ENCODE measurements around the gene VTI1A. TPM values are rescaled to one million over a fixed set of nuclear protein-coding genes. Genes with fewer than 3 reads are reported as not detected.
"Not testable (repeated sequence)": the region's sequence is repeated elsewhere in the genome, so short reads cannot be mapped to it uniquely, and the experiment has no call there.

Gene VTI1A
- total RNA-seq, 1 experiment from 2014 or later = 39.0 TPM

DNA sequence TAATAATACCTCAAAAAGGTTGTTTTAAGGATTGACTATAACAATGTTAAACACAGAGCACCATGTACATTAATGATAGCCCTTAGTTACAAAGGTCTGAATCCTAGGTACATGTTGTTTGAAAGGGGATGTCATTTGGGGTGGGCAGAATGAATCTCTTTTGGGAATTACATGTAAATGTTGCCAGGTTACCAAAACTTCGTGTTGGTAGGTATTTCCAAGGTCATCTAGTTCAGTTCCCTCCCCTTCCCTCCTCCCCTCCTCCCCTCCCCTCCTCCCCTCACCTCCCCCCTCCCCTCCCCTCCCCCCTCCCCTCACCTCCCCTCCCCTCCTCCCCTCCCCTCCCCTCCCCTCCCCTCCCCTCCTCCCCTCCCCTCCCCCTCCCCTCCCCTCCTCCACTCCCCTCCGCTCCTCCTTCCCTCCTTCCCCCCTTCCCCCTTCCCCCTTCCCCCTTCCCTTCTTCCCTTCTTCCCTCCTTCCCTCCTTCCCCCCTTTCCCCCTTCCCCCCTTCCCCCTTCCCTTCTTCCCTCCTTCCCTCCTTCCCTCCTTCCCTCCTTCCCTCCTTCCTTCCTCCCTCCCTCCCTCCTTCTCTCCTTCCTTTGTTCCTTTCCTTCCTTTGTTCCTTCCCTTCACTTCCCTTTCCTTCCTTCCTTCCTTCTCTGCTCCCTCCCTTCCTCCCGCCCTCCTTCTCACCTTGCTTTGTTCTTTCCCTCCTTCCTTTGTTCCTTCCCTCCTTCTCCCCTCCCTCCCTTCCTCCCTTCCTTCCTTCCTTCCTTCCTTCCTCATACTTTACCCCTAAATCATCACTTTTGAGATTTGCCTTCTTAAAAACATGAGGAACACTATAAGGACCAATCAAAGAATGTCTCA, 8.1 kb downstream of the VTI1A start:
- DNase-seq (ENCODE audit: low read depth) = no peak

DNA sequence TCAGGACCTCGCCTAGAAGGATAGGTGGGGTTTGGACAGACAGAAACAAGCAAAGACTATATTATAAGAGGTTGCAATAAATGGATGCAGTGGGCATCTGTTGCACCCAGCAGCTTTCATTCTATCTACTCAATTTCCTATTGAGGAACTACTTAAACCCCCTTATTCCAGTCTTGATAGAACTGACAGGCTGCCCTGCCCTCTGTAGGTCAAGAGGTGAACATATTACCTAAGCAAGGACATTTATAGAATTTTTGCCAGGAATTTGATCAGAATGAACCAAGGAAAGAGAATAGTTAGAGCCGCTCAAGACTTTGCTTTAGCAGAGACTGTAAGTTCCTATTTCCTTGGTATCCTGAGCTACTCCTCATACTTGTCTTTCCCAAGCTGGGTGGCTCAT, 9.5 kb downstream of the VTI1A start:
- no peak for DNase-seq (ENCODE audit: low read depth)

- no peak for DNase-seq (ENCODE audit: low read depth)
Measured at GRCh38 chr10:112460366-112460765, 13.4 kb downstream of the VTI1A start.

DNA sequence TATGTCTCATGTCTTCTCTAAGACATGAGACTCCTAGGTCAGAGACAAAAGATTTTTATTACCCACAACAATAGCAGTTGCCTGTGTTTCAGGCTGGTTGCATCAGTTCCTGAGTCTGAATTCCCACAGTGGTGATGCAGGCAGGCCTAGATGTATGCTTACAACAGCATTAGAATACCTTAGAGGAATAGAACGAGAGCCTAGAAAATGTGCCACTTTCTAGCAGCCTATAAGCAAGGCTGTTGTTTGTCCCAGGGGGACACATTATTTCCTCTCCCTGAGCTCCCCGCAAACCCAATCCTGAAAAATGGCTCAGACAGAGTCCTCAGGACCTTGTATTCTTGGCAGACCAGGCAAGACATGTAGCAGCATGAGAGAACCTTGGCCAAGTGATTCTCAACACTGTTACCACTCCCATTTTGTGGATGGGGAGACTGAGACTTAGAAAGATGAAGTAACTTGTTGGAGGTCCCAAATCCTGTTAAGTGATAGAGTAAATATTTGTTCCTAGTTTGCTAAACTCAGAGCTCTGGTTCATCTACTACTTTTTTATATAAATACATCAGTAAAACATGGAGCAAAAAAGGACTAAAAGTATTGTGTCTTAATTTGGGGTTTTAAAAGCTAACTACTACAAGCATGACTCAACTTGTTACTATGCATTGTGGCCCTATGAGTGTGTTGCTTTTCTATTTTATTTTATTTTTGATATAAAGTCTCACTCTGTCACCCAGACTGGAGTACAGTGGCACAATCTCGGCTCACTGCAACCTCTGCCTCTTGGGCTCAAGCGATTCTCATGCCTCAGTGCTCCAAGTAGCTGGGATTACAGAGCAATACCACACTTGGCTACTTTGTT, 14.2 kb downstream of the VTI1A start:
- DNase-seq (ENCODE audit: low read depth) = peak; percentile 56

GRCh38 chr10:112464074-112464473, 17.1 kb downstream of the VTI1A start:
- not testable (repeated sequence) for DNase-seq (ENCODE audit: low read depth)

- no peak for DNase-seq (ENCODE audit: low read depth)
Measured at GRCh38 chr10:112465299-112465883, 18.4 kb downstream of the VTI1A start.

DNA sequence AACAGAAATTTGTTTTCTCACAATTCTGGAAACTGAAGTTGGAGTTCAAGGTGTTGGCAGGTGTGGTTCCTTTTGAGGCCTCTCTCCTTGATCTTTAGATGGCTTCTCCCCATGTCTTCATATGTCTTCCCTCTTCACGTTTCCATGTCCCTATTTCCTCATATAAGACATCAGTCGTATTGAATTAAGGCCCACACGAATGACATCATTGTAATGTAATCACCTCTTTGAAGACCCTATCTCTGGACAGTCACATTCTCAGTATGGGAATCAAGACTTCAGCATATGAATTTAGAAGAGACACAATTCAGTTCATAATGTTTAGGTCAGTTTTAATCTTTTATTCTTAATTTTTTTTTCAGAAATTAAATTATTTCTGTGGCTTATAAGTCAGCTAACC, 19.8 kb downstream of the VTI1A start:
- no peak for DNase-seq (ENCODE audit: low read depth)

GRCh38 chr10:112467541-112468075, 20.6 kb downstream of the VTI1A start:
- no peak for DNase-seq (ENCODE audit: low read depth)

DNA sequence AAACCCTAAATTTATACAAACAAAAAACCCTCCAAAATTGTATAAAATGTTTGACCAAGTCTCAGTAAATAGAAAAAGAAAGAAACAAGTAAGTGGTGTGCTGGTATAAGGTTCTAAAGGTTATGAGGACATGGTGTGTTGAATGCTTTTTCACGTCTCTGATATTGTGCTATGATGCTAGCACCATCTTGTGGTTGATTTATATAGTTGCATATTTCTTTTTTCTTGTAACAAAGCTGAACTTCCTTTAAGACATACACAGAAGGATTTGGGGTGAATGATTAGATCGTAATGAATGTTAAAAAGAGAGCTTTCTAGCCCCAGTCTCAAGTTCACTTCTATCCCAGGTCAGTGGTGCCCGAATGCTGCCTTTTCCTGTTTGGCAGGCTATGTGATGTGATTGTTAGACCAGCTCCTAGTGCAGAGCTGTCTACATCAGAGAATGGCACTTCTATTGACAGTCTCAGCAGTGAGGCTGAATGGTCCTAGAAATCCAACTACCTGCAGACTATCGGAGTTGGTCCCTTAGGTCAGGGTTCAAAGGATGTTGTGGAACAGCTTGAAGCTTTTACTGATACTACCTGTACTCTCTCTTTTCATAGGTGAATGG, 25.0 kb downstream of the VTI1A start:
- DNase-seq (ENCODE audit: low read depth) = peak; percentile 58

GRCh38 chr10:112475575-112476218, 28.7 kb downstream of the VTI1A start:
- peak; percentile 14 for DNase-seq (ENCODE audit: low read depth)

- no peak for DNase-seq (ENCODE audit: low read depth)
Measured at GRCh38 chr10:112481602-112482001, 34.6 kb downstream of the VTI1A start.

- no peak for DNase-seq (ENCODE audit: low read depth)
Measured at GRCh38 chr10:112484399-112484798, 37.4 kb downstream of the VTI1A start.

- no peak for DNase-seq (ENCODE audit: low read depth)
Measured at GRCh38 chr10:112487964-112488363, 40.9 kb downstream of the VTI1A start.

GRCh38 chr10:112490545-112490944, 43.5 kb downstream of the VTI1A start:
- DNase-seq (ENCODE audit: low read depth) = peak; percentile 10

- no peak for DNase-seq (ENCODE audit: low read depth)
Measured at GRCh38 chr10:112491144-112491543, 44.1 kb downstream of the VTI1A start.

- DNase-seq (ENCODE audit: low read depth) = no peak
Measured at GRCh38 chr10:112492736-112493135, 45.7 kb downstream of the VTI1A start.

DNA sequence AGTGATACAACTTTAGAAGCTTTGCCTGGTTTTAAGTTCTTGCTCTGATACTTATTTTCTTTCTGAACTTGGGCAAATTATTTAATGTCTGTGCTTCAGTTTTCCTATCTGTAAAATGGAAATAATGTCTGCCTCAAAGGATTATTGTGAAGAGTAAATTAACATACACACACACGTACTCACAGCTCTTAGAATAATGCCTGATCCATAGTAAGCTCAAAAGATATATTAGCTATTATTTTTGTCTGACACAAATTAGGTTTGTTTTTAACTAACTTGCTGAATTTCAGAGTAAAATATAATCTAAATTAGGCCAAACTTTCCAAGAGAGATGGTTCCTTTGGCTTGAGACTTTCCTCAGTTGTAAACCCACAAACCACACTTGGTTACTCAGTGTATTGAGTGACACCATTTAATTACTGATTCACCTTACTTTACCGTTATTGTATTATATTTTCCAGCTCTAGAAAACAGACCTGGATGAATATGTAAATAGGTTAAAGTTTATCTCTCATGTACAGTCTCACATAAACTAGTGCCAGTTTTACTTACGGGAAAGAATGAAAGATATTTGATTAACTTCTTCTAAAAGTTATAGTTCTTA, 50.4 kb downstream of the VTI1A start:
- DNase-seq (ENCODE audit: low read depth) = no peak

GRCh38 chr10:112498806-112499205, 51.8 kb downstream of the VTI1A start:
- no peak for DNase-seq (ENCODE audit: low read depth)

- not testable (repeated sequence) for DNase-seq (ENCODE audit: low read depth)
Measured at GRCh38 chr10:112499985-112500384, 53.0 kb downstream of the VTI1A start.

GRCh38 chr10:112502536-112502935, 55.5 kb downstream of the VTI1A start:
- no peak for DNase-seq (ENCODE audit: low read depth)

GRCh38 chr10:112503643-112504042, 56.6 kb downstream of the VTI1A start:
- DNase-seq (ENCODE audit: low read depth) = no peak
